Measurements from ENCODE around the gene LKAAEAR1. TPM values are rescaled to one million over a fixed set of nuclear protein-coding genes. Genes with fewer than 3 reads are reported as not detected.
A peak's percentile ranks its signal among the peaks of the same experiment; 100 is the strongest.

LKAAEAR1 gene
- total and polyA plus RNA-seq, 2 of the 13 experiments (the other 11 are each of a cell fraction or from before 2014, with no cell fraction given): not detected

DNA sequence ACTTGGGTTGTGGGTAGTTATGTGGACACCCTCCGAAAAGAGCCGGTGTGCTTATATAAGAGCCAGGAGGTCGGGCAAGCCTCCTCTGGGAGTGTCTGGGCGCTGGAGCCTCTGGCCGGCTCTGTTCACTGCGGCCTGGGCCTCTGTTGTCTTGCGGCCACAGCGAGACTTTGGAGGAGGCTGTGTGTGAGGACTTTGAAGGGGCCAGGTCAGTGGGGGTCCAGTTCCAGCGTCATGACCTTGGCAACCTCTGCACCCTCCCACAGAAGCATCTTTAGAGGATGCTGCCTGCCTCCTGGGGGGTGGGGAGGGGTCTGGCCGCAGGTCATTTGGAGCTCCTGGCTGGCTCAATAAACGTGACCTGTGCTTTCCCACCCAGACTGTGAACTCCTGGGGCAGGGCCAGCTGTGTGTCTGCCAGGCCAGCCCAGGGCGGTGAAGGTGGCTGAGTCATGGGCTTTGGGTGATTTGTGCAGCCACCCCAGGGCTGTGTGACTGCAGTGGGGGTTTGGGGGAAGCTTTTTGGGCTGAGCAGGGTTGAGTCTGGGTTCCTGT lies 20.0 kb downstream of the LKAAEAR1 start (continued):
- TF ChIP-seq, protein P1, sequence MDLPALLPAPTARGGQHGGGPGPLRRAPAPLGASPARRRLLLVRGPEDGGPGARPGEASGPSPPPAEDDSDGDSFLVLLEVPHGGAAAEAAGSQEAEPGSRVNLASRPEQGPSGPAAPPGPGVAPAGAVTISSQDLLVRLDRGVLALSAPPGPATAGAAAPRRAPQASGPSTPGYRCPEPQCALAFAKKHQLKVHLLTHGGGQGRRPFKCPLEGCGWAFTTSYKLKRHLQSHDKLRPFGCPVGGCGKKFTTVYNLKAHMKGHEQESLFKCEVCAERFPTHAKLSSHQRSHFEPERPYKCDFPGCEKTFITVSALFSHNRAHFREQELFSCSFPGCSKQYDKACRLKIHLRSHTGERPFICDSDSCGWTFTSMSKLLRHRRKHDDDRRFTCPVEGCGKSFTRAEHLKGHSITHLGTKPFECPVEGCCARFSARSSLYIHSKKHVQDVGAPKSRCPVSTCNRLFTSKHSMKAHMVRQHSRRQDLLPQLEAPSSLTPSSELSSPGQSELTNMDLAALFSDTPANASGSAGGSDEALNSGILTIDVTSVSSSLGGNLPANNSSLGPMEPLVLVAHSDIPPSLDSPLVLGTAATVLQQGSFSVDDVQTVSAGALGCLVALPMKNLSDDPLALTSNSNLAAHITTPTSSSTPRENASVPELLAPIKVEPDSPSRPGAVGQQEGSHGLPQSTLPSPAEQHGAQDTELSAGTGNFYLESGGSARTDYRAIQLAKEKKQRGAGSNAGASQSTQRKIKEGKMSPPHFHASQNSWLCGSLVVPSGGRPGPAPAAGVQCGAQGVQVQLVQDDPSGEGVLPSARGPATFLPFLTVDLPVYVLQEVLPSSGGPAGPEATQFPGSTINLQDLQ (CRISPR knock-in tag; IDR thresholded peaks at IDR 0.05): no peak
- TF ChIP-seq MED13 (CRISPR knock-in tag; IDR thresholded peaks at IDR 0.05) (0 out of 2 replicates have a peak, but pooled peaks have one; percentile 2), TARDBP (CRISPR knock-in tag; IDR thresholded peaks at IDR 0.05) (no peak), ZBTB8A (CRISPR knock-in tag; IDR thresholded peaks at IDR 0.05; ENCODE audit: borderline replicate concordance, low read depth) (no peak), PHF20 (CRISPR knock-in tag; IDR thresholded peaks at IDR 0.05) (no peak), GATA4 (IDR thresholded peaks at IDR 0.05; ENCODE audit: borderline replicate concordance, low read depth) (no peak), NCOA1 (CRISPR knock-in tag; IDR thresholded peaks at IDR 0.05) (no peak; the same call in 1 of the 2 replicates), MAFG (CRISPR knock-in tag; IDR thresholded peaks at IDR 0.05) (no peak), POLR2AphosphoS2 (IDR thresholded peaks at IDR 0.05; ENCODE audit: low read depth, low read length) (no peak), ATF1 (CRISPR knock-in tag; IDR thresholded peaks at IDR 0.05) (no peak), SMARCE1 (IDR thresholded peaks at IDR 0.05; ENCODE audit: borderline replicate concordance) (no peak), ZNF577 (CRISPR knock-in tag; IDR thresholded peaks at IDR 0.05; ENCODE audit: borderline replicate concordance, low read depth) (no peak), XRCC5 (optimal IDR thresholded peaks at IDR 0.05; ENCODE audit: low read length) (peak; percentile 60), ZNF549 (CRISPR knock-in tag; IDR thresholded peaks at IDR 0.05) (no peak), NPAS2 (CRISPR knock-in tag; IDR thresholded peaks at IDR 0.05; ENCODE audit: borderline replicate concordance) (no peak), RBAK (CRISPR knock-in tag; IDR thresholded peaks at IDR 0.05) (no peak), ZNF607 (CRISPR knock-in tag; IDR thresholded peaks at IDR 0.05; ENCODE audit: borderline replicate concordance) (no peak), HIVEP1 (CRISPR knock-in tag; IDR thresholded peaks at IDR 0.05) (no peak)
- TF ChIP-seq, protein P2, sequence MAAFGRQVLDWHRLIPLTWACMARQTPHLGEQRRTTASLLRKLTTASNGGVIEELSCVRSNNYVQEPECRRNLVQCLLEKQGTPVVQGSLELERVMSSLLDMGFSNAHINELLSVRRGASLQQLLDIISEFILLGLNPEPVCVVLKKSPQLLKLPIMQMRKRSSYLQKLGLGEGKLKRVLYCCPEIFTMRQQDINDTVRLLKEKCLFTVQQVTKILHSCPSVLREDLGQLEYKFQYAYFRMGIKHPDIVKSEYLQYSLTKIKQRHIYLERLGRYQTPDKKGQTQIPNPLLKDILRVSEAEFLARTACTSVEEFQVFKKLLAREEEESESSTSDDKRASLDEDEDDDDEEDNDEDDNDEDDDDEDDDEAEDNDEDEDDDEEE (CRISPR knock-in tag; IDR thresholded peaks at IDR 0.05): no peak
- TF ChIP-seq, protein P3, sequence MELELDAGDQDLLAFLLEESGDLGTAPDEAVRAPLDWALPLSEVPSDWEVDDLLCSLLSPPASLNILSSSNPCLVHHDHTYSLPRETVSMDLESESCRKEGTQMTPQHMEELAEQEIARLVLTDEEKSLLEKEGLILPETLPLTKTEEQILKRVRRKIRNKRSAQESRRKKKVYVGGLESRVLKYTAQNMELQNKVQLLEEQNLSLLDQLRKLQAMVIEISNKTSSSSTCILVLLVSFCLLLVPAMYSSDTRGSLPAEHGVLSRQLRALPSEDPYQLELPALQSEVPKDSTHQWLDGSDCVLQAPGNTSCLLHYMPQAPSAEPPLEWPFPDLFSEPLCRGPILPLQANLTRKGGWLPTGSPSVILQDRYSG (CRISPR knock-in tag; IDR thresholded peaks at IDR 0.05): no peak
- TF ChIP-seq, protein P4, sequence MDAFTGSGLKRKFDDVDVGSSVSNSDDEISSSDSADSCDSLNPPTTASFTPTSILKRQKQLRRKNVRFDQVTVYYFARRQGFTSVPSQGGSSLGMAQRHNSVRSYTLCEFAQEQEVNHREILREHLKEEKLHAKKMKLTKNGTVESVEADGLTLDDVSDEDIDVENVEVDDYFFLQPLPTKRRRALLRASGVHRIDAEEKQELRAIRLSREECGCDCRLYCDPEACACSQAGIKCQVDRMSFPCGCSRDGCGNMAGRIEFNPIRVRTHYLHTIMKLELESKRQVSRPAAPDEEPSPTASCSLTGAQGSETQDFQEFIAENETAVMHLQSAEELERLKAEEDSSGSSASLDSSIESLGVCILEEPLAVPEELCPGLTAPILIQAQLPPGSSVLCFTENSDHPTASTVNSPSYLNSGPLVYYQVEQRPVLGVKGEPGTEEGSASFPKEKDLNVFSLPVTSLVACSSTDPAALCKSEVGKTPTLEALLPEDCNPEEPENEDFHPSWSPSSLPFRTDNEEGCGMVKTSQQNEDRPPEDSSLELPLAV (CRISPR knock-in tag; conservative IDR thresholded peaks at IDR 0.05; ENCODE audit: low read depth): no peak
- TF ChIP-seq, protein P5, sequence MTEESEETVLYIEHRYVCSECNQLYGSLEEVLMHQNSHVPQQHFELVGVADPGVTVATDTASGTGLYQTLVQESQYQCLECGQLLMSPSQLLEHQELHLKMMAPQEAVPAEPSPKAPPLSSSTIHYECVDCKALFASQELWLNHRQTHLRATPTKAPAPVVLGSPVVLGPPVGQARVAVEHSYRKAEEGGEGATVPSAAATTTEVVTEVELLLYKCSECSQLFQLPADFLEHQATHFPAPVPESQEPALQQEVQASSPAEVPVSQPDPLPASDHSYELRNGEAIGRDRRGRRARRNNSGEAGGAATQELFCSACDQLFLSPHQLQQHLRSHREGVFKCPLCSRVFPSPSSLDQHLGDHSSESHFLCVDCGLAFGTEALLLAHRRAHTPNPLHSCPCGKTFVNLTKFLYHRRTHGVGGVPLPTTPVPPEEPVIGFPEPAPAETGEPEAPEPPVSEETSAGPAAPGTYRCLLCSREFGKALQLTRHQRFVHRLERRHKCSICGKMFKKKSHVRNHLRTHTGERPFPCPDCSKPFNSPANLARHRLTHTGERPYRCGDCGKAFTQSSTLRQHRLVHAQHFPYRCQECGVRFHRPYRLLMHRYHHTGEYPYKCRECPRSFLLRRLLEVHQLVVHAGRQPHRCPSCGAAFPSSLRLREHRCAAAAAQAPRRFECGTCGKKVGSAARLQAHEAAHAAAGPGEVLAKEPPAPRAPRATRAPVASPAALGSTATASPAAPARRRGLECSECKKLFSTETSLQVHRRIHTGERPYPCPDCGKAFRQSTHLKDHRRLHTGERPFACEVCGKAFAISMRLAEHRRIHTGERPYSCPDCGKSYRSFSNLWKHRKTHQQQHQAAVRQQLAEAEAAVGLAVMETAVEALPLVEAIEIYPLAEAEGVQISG (CRISPR knock-in tag; IDR thresholded peaks at IDR 0.05): no peak

Measured in HepG2 (cell line).